ENCODE results near the gene ZNF436. TPM values are rescaled to one million over a fixed set of nuclear protein-coding genes. Genes with fewer than 3 reads are reported as not detected.
A peak's percentile ranks its signal among the peaks of the same experiment; 100 is the strongest.

Gene ZNF436
- total and polyA plus RNA-seq, 9 of the 15 experiments (the other 6 are each of a cell fraction or from before 2014, with no cell fraction given): 2.1 to 11.3 (median 6.8) TPM

DNA sequence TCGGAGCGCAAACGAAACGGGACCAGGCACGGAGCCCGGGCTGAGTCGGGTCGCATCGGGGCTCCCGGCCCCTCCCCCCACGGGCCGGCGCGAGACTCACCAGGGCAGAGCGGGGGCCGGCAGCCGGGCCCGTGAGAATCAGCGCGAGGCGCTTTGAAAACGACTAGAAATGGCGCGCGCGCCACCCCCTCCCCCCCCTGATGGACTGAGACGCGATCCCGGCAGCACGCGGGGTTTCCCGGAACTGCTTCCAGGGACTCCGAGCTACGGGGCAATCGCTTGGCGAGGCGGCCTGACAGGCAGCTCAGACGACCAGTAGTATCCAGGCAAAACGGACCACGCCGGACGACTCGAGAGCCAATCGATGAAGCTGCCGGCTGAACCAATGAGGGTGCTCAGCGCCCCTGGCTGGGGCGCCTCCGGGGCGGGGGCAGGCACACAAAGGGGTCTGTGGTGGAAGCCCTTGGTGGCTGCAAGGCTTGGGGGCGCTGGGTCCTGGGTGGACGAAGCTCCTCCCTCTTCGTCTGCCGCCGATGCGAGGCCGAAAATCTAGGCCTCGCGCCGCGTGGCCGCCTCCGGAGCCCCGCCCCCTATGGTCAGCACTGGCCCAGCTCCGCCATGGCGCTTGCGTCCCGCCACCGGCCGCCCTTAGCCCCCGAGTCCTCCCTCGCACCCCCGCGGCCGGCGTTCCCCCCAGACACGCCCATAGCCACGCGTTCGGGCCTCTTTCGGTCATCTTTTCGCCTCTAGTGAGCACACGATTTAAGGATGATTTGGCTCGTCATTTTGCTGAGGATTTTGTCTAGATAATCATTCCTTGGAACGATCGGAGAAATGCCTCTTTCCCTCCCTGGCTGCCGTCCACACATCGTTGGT, 25.3 kb downstream of the ZNF436 start, which contains the start of gene HNRNPR (continued):
- TF ChIP-seq STAG1 (CRISPR knock-in tag; IDR thresholded peaks at IDR 0.05; ENCODE audit: borderline replicate concordance) (no peak), BCL6 (CRISPR knock-in tag; IDR thresholded peaks at IDR 0.05) (no peak), MGA (IDR thresholded peaks at IDR 0.05) (peak; percentile 94), DIDO1 (tag; IDR thresholded peaks at IDR 0.05; ENCODE audit: low read depth) (no peak; the same call in 1 of the 2 replicates), EHMT2 (IDR thresholded peaks at IDR 0.05) (no peak), HMGN3 (IDR thresholded peaks at IDR 0.05; ENCODE audit: borderline replicate concordance, extremely low read depth, insufficient read length, low read depth, low read length) (peak; percentile 96), ZNF224 (CRISPR knock-in tag; IDR thresholded peaks at IDR 0.05) (no peak), SETDB1 (IDR thresholded peaks at IDR 0.05; ENCODE audit: low read length) (no peak), BRD4 (IDR thresholded peaks at IDR 0.05) (no peak), ZSCAN29 (IDR thresholded peaks at IDR 0.05) (no peak)
- TF ChIP-seq, protein P1, sequence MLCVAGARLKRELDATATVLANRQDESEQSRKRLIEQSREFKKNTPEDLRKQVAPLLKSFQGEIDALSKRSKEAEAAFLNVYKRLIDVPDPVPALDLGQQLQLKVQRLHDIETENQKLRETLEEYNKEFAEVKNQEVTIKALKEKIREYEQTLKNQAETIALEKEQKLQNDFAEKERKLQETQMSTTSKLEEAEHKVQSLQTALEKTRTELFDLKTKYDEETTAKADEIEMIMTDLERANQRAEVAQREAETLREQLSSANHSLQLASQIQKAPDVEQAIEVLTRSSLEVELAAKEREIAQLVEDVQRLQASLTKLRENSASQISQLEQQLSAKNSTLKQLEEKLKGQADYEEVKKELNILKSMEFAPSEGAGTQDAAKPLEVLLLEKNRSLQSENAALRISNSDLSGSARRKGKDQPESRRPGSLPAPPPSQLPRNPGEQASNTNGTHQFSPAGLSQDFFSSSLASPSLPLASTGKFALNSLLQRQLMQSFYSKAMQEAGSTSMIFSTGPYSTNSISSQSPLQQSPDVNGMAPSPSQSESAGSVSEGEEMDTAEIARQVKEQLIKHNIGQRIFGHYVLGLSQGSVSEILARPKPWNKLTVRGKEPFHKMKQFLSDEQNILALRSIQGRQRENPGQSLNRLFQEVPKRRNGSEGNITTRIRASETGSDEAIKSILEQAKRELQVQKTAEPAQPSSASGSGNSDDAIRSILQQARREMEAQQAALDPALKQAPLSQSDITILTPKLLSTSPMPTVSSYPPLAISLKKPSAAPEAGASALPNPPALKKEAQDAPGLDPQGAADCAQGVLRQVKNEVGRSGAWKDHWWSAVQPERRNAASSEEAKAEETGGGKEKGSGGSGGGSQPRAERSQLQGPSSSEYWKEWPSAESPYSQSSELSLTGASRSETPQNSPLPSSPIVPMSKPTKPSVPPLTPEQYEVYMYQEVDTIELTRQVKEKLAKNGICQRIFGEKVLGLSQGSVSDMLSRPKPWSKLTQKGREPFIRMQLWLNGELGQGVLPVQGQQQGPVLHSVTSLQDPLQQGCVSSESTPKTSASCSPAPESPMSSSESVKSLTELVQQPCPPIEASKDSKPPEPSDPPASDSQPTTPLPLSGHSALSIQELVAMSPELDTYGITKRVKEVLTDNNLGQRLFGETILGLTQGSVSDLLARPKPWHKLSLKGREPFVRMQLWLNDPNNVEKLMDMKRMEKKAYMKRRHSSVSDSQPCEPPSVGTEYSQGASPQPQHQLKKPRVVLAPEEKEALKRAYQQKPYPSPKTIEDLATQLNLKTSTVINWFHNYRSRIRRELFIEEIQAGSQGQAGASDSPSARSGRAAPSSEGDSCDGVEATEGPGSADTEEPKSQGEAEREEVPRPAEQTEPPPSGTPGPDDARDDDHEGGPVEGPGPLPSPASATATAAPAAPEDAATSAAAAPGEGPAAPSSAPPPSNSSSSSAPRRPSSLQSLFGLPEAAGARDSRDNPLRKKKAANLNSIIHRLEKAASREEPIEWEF (CRISPR knock-in tag; IDR thresholded peaks at IDR 0.05): no peak
